T-helper 2 cell treated with Interferon-gamma antibody and Interleukin-4, amounts not matched to agents 100 ng/mL and 5 ng/mL, for 36 hours (primary cell): Measurements from ENCODE around the gene CALHM1. TPM values are rescaled to one million over a fixed set of nuclear protein-coding genes. Genes with fewer than 3 reads are reported as not detected.

ENCODE experiments used
- intact Hi-C: fragments of 100-400 bp; cut with micrococcal nuclease; formaldehyde crosslinking; loops from one replicate; pipeline ENCODE4 v1.15.1; 2023
- total RNA-seq: library from RNA; stranded (reverse); gene quantifications from 2 replicates; pipeline ENCODE4 v1.2.3, GENCODE V29; 2022

Gene CALHM1
- total RNA-seq, 1 donor from 2014 or later, result 0.27 TPM

DNA sequence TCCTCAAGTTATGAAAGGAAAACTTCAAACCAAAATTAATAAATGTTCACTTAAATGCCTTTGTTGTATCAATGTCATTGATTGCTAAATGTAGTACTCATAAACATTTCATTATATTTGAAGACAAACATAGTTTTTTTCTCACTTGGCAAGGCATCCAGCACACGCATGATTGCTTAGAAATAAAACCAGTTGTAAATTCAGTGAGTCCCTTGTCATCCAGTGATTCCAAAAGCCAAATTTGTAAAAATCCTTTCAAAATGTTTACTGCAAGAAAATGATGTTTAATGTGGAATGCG is 28.7 kb upstream of the CALHM1 start:
- intact Hi-C loops, result loop anchor here (5.0 to 10.0 kb wide), 2 partner anchors 135 to 573 kb away; partner anchors contain the start of genes CNNM2 and PCGF6

DNA sequence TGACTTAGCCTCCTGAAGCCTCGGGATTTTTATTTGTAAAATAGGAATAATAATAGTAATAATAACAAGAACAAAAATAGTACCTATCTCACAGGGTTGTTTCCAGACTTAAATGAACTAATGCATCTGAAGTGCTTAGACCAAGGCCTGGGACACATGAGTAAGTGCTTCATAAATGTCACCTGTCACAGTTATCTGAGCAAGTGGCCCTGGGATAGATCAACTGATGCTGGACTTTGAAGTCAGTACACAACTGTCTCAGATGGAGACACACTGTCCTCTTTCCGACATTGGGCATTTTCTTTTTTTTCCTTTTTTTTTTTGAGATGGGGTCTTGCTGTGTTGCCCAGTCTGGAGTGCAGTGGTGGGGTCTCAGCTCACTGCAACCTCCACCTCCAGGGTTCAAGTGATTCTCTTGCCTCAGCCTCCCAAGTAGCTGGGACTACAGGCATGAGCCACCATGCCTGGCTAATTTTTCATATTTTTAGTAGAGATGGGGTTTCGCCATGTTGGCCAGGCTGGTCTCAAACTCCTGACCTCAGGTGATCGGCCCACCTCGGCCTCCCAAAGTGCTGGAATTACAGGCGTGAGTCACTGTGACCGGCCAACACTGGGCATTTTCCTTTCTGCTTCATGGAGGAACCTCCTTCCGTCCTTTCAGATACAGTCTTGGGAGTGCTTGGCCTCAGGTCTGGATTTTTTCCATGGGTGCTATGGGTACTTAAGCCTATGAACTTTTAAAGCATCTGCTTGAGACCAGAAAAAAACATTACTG is 28.1 kb upstream of the CALHM1 start:
- intact Hi-C loops, result loop anchor here (5.0 to 10.0 kb wide), 2 partner anchors 135 to 572 kb away; partner anchors contain the start of genes CNNM2 and PCGF6

DNA sequence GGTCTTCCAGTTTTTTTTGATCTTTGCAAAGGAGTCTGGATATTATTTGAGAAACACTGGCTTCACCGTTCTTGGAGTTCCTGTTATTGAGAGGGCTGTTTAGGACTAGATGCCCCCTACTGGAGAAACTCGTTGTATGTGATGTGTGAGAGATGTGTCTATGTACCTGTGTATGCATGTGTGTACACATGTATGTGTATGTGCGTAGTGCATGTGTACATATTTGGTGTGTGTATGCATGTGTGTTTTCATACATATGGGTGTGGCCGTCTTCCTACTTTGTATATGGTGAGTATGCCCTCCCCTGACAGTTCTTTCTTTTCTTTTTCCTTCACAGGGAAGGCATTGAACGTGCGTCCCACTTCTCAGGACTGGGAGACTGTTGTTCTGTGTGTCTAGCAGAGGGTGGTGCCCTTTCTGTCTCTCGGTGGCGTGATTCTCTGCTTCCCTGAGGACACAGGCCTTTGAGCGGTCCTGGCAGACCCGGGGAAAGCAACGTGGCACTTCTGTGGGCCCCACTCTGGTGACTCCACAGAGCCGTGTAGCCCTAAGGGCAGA is 23.4 kb upstream of the CALHM1 start:
- intact Hi-C loops, result loop anchor here (1.0 to 10.0 kb wide), 3 partner anchors 11 to 567 kb away; partner anchors contain the start of gene CNNM2

DNA sequence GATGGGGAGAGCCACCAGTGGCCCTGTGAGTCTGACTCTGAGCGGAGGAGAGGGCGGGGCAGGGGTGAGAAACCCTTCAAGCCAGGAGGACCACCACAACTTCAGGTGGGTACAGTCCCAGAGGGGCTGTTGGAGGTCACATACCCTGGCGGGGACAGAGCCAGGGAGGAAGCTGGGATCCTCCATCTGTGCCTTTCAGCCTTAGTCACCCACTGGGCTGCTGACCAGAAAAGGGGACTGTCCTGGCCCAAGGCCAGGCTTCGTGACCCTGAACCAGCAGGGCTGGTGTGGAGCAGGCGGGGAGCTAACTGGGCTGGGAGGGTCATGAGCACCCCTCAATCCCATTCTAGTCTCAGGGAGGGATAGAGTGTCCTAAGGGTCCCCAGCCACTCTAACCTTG is 21.8 kb upstream of the CALHM1 start:
- intact Hi-C loops, result loop anchor here (10.0 kb wide), 1 partner anchor 566 kb away; the partner anchor contains the start of gene CNNM2

DNA sequence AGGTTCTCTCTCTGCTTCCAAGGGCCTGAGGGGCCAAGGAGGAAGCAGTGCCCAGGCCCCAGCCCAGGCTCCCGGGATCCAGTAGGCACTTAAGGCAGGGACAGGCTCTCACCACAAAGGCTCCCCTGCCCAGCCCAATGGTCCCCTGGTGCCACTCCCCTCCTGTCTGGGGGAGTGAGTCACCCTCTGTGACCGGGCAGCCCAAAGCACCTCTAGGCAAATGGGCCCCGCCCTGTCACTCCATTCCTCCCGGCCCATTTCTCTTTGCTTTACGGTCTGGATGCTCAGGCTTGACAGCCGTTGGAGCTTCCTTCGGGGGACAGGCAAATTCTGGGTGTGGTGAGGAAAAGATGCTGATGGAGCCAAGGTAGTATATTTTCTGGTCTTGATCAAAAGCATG is 20.4 kb upstream of the CALHM1 start, which contains the start of gene CALHM3:
CALHM3 (minus strand) TSS at position 106 of the 400 bp plus-strand sequence. CDS start 208 bp downstream, outside the sequence.
- intact Hi-C loops, result no loop called here

DNA sequence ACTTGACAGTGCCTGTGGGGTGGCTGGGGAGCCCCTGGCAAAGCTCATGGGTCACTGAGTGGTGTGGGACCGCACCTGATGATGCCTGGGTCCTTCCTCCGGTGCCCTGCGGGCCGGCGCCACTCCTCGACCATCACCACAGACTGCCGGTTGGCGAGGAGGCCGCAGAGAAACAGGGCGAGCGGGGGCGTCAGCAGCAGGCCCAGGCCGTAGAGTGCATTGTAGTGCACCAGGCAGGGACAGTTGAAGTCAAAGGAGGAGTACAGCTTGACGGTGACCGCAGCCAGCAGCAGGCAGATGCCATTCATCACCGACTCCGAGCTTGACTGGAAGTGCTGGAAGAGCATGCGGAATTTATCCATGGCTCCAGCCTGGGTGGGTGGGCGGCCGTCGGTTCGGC is 20.0 kb upstream of the CALHM1 start:
- intact Hi-C loops, result no loop called here

DNA sequence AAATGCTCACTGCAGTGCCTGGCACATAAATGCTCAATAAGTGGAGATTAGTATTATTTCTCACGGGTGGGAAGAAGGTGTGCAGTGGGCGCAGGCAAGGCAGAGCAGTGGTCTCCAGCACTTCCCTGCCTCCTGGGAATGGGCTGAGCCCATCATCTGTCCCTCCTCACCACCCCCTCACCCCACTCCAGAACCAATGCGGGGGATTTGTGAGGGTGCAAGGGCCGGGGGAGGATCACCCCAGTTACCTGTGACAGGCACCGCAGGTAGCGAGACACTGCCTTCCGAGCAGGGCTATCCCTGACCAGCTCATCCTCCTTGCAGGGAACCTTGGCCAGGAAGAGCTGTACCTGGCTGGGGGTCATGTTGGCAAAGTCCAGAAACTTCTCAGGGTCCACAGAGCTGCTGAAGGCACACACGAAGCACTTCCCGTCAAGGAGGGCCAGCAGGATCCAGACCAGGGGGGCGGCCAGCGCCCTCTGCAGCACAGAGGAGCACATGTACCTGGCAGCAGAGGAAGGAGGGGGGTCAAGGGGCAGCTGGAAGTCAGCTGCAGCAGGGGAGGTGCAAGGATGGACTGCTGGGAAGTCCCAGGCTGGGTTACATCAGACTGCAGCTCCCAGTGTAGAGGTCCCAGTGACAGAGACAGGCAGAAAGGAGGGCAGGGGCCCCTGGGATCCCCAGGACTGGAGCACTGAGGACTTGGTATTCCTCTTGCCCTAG is 17.5 kb upstream of the CALHM1 start:
- intact Hi-C loops, result no loop called here

DNA sequence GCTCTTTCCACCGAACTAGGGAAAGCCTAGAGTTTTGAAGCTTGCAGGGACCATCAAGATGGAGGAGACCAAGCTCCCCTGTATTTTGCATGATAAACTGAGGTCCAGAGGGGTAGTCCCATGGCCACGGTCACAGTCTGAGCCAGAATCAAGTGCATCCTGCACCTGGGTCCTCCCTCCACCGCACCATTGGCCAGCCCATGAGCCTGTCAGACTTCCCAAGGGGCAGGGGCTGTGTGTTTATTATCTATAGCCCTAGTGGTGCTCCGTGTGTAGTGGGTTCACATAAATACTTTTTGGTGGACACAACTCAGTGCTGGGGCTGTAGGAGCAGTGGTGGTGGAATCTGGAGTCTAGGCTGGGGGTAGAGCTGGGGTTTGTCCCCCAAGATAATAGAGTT is 16.7 kb upstream of the CALHM1 start:
- intact Hi-C loops, result no loop called here

DNA sequence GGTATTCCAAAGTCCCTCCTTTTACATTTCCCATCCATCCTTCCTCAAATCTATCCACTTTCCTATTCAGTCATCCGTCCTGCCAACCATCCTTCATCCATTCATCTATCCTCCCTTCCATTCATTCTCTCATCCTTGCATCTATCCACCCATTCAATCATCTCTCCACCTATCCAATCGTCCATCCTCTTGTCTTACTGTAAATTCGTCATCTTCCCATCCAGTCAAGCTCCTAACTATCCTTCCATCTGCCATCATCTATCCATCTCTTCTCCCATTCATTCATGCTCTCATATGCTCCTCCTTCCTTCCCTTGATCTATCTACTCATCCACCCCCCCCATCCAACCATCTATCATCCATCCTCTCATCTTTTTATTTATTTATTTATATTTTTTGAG is 15.4 kb upstream of the CALHM1 start:
- intact Hi-C loops, result loop anchor here (5.0 kb wide), 1 partner anchor 107 kb away; the partner anchor contains the start of gene TAF5

DNA sequence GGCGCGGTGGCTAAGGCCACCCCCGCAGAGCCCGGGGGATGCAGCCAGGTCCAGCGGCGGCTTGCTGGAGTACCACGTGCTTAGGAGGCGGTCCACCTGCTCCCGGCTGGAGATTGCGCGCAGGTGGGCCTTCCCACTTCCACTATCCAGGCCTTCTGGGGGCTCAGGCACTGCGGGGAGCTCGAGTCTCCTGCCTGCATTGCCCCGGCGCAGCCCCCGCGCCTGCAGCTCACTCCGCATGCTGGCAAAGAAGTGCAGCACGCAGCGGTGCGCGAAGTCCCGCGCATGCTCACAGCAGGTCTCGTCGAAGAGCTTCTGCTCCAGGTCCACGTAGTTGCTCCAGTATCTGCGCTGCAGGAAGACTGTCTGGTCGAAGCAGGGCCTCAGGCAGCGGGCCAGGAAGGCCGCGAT is 14.6 kb upstream of the CALHM1 start:
- intact Hi-C loops, result loop anchor here (5.0 kb wide), 1 partner anchor 106 kb away; the partner anchor contains the start of gene TAF5

DNA sequence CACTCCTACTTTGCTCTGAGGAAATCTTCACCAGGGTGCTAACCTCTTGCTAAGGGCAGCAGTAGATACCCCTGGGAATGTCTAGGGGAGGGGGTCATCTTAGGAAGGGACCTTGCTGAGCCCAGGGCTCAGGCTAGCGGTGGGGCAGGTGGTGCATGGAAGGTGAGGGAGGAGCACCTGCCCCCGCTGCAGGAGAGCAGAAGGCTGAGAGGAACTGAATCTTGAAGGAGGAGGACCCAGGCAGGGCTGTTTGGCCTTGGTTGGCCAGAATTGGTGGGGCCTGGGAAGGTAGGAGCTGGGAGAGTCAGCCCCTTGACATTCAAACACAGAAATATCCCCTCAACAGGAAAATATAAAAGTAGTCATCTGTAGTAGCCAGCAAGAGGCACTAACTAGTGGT is 13.3 kb upstream of the CALHM1 start:
- intact Hi-C loops, result loop anchor here (5.0 kb wide), 1 partner anchor 105 kb away; the partner anchor contains the start of gene TAF5

DNA sequence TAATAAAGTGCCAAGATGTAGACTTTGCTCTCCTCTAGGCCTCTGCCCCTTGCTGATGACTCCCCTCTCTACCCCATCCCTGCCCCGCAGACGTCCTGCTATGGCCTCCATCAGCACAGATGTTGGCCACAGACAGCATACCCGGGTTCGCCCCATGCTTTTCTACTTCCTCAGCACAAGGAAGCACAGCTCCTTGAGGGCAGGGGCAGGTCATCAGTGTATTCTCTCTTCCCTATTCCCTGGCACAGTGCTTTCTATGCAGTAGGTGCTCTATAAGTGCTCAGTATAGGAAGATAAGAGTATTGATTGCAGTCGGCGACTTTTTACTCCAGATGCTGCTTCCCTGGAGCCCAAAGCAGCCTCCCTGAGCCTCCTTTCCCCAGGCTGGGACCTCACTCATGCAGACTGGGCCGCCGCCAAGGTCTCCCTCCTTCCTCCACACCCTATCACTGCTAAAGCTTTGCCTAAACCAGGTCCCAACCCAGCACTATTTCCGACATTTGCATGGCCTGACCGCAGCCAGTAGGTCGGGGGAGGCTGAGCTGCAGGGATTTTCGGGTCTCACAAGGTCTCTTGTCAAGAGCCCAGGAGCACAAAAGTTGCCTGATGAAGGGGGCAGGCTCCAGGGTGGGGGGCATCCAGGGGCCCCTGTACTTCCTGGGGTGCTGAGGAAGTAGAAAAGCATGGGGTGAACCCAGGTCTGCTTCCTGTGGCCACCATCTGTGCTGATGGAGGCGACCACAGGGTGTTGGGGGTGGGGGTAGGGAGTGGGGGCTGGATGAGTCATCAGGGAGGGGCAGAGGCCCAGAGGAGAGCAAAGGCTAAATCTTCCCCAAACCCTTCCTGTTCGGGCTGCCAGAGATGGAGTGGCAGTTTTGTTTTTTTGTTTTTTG is 12.3 kb upstream of the CALHM1 start:
- intact Hi-C loops, result loop anchor here (1.0 to 5.0 kb wide), 4 partner anchors 11 to 104 kb away; partner anchors contain the start of genes ATP5MK, CALHM2, PDCD11 and TAF5

DNA sequence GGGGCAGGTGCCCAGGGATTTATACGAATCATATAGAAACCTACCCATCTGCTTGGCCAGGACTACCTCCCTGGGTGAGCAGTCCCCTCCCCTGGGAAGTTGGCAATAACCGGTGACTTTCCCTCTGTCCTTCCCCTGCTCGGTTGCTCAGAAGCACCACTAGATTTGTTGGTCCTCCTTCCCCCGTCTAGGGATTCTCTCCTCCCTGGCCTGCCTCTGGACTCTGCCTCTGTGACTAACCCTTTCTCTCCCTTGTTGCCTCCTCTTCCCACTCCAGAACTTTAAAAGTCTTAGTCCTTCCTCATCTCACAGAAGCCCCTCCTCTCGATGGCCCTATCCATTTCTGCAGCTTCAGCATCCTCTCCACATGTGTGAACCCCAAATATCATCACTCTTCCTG is 10.5 kb upstream of the CALHM1 start:
- intact Hi-C loops, result no loop called here

DNA sequence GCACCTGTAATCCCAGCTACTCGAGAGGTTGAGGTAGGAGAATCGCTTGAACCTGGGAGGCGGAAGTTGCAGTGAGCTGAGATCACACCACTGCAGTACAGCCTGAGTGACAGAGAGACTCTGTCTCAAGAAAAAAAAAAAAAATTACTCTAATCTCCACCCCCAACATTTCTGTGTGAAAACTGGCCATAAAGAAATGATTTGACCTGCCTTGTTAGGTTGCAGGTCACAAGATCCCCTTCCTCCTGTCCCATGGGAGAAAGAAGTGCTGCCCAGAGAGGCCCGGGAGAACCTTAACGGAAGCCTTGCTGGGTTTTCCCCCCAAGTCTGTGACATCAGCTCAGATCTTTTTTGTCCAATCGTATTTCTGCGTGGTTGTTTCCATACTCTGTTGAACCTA is 8.7 kb upstream of the CALHM1 start:
- intact Hi-C loops, result no loop called here

DNA sequence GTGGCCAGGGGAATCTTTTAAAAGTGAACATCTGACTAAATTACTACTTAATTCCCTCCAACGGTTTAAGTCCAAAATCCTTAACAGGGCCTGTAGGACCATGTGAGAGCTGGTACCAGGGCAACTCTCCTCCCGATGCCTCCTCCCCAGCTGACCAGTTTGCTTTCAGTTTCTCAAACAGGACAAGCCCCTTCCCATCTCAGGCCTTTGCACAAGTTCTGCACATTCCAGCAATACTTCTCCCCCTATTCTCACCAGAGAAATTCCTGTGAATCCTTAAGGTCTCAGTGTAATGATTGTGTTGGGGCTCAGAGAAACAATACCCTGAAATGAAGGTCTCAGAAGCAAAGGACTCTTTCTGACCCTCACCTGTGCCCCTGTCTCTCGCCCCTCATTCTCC is 8.0 kb upstream of the CALHM1 start:
- intact Hi-C loops, result no loop called here

DNA sequence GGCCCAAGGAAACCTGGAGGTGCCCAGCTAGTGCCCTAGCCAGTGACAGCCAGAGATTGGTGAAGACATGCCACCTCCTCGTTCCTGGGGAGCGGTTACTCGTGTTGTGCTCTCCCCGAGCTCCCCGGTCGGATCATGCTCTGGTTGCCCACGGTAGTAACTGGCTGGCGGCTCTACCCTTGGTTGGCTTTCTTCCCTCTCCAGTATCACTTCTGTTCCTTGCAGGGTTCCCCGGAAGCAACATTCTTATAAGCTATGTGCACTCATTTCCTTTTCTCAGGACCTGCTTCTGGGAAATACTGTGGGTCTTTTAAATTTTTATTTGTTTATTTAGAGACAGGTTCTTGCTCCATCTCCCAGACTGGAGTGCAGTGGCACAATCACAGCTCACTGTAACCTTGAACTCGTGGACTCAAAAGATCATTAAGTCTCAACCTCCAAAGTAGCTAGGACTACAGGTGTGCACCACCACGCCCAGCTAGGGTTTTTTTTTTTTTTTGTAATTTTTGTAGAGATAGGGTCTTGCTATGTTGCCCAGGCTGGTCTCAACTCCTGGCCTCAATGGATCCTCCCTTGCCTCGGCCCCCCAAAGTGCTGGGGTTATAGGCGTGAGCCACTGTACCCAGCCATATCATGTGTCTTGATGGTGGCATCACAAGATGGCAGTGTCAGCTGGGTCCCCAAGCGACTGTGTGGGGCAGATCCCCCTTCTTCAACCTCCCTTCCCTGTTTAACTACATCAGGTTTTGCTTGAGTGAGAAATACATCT is 6.9 kb upstream of the CALHM1 start:
- intact Hi-C loops, result no loop called here

DNA sequence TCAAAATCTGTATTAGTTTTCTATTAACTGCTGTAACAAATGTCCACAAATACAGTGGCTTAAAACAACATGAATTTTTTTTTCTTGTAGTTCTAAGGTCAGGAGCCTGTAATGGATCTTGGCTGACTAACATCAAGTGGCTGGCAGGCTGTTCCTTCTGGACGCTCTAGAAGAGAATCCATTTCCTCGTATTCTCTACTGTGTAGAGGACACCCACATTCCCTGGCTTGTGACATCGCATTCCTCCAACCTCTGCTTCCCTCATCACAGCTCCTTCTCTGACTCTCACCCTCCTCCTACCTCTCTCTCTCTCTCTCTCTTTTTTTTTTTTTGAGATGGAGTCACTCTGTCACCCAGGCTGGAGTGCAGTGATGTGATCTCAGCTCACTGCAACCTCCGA is 4.8 kb upstream of the CALHM1 start:
- intact Hi-C loops, result no loop called here

DNA sequence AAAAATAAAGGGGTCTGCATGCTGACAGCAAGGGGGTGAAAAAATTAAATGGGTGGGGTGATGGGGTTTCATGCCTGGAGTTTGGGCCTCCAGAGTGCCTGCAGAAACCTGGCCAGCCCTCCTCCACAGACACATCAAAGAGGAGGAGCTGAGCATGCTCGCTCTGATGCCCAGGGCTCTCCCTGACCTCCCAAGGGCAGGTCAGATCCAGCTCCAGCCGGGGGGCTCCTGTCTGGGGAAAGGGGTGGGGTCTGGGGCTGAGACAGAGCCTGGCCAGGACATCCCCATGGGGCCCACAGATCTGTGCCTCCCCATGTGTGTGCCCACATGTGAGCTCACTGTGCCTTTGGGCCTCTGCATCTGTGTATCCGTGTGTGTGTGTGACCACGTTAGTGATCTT is 915 bp upstream of the CALHM1 start:
- intact Hi-C loops, result no loop called here

DNA sequence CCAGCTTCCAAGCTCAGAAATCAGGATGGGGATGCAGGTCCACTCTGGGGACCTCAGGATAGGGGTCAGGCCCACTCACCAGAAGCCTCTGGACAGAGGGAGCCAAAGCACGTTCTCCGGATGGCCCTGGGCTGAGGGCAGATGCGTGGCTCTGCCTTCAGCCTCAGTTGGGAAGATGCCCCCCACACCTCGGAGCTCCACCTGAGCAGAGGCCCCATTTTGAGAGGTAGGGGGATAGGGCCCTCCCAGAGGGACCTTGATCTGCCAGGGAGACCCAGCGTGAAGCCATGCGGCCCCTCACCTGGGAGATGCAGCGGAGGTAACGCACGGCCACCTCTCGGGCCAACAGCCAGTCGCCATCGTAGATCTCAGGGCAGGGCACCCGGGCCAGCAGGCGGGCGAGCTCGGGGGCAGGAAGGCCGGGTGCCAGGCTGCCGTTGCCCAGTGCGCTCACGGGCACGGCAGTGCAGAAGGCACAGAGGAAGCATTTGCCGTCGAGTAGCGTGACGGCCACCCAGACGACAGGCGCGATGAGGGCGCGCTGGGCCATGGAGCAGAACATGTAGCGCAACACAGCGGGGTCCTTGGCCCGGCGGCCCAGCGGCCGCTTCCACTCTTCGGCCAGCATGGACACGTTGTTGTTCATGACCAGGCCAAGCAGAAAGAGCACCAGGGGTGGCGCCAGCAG is 660 bp downstream of the CALHM1 start:
- intact Hi-C loops, result no loop called here
